Measurements from ENCODE around the gene SSR1. TPM values are rescaled to one million over a fixed set of nuclear protein-coding genes. Genes with fewer than 3 reads are reported as not detected.

Gene SSR1
- total RNA-seq, 1 experiment from 2014 or later, result 128 TPM

GRCh38 chr6:7258231-7258763 is 54.7 kb downstream of the SSR1 start:
- DNase-seq (ENCODE audit: low read depth), result no peak

GRCh38 chr6:7257521-7258230 is 55.3 kb downstream of the SSR1 start:
- no peak for DNase-seq (ENCODE audit: low read depth)

- DNase-seq (ENCODE audit: low read depth), result no peak
Measured at GRCh38 chr6:7256785-7257184, 56.2 kb downstream of the SSR1 start.

- DNase-seq (ENCODE audit: low read depth), result no peak
Measured at GRCh38 chr6:7255918-7256317, 57.1 kb downstream of the SSR1 start.

GRCh38 chr6:7254980-7255835 is 57.8 kb downstream of the SSR1 start:
- DNase-seq (ENCODE audit: low read depth), result no peak

GRCh38 chr6:7252390-7252789 is 60.6 kb downstream of the SSR1 start:
- no peak for DNase-seq (ENCODE audit: low read depth)

GRCh38 chr6:7251646-7252260 is 61.2 kb downstream of the SSR1 start:
- DNase-seq (ENCODE audit: low read depth), result no peak

- DNase-seq (ENCODE audit: low read depth), result no peak
Measured at GRCh38 chr6:7250812-7251211, 62.2 kb downstream of the SSR1 start.

- no peak for DNase-seq (ENCODE audit: low read depth)
Measured at GRCh38 chr6:7249946-7250643, 62.9 kb downstream of the SSR1 start.

- DNase-seq (ENCODE audit: low read depth), result no peak
Measured at GRCh38 chr6:7249391-7249790, 63.6 kb downstream of the SSR1 start.

- DNase-seq (ENCODE audit: low read depth), result no peak
Measured at GRCh38 chr6:7247828-7248227, 65.2 kb downstream of the SSR1 start.

- DNase-seq (ENCODE audit: low read depth), result no peak
Measured at GRCh38 chr6:7247179-7247456, 65.9 kb downstream of the SSR1 start.

- no peak for DNase-seq (ENCODE audit: low read depth)
Measured at GRCh38 chr6:7246401-7247178, 66.4 kb downstream of the SSR1 start.

GRCh38 chr6:7245668-7246393 is 67.2 kb downstream of the SSR1 start:
- no peak for DNase-seq (ENCODE audit: low read depth)

- DNase-seq (ENCODE audit: low read depth), result peak; percentile 62
Measured at GRCh38 chr6:7243179-7243981, 69.6 kb downstream of the SSR1 start.

- DNase-seq (ENCODE audit: low read depth), result no peak
Measured at GRCh38 chr6:7242835-7243178, 70.2 kb downstream of the SSR1 start.

GRCh38 chr6:7241709-7242645 is 71.0 kb downstream of the SSR1 start:
- DNase-seq (ENCODE audit: low read depth), result peak; percentile 42

- no peak for DNase-seq (ENCODE audit: low read depth)
Measured at GRCh38 chr6:7241160-7241559, 71.8 kb downstream of the SSR1 start.

- DNase-seq (ENCODE audit: low read depth), result no peak
Measured at GRCh38 chr6:7240351-7240750, 72.6 kb downstream of the SSR1 start.
